ENCODE measurements around the gene ACIN1.

ACIN1 gene

GRCh38 chr14:23118506-23119362, 23.8 kb upstream of the ACIN1 start, which contains the start of gene CEBPE:
TSS of gene CEBPE (minus strand) at chr14:23119255. CDS start at chr14:23119091, 164 bp downstream.
- no peak for TF ChIP-seq CTCF (IDR thresholded peaks at IDR 0.05; ENCODE audit: control insufficient read depth, extremely low read depth, insufficient read depth)
- no peak for DNase-seq (ENCODE audit: low read depth)
- no peak within 1 kb of the TSS for H3K4me3 ChIP-seq (ENCODE audit: low read depth, low read length)

GRCh38 chr14:23117371-23118020, 22.6 kb upstream of the ACIN1 start:
- DNase-seq (ENCODE audit: low read depth) = no peak
- no peak for TF ChIP-seq CTCF (IDR thresholded peaks at IDR 0.05; ENCODE audit: control insufficient read depth, extremely low read depth, insufficient read depth)
- no peak overlapping the region for H3K4me3 ChIP-seq (ENCODE audit: low read depth, low read length)

GRCh38 chr14:23115918-23116317, 21.0 kb upstream of the ACIN1 start:
- no peak for TF ChIP-seq CTCF (IDR thresholded peaks at IDR 0.05; ENCODE audit: control insufficient read depth, extremely low read depth, insufficient read depth)
- no peak overlapping the region for H3K4me3 ChIP-seq (ENCODE audit: low read depth, low read length)
- DNase-seq (ENCODE audit: low read depth) = no peak

GRCh38 chr14:23115039-23115731, 20.2 kb upstream of the ACIN1 start:
- H3K4me3 ChIP-seq (ENCODE audit: low read depth, low read length) = no peak overlapping the region
- no peak for TF ChIP-seq CTCF (IDR thresholded peaks at IDR 0.05; ENCODE audit: control insufficient read depth, extremely low read depth, insufficient read depth)
- DNase-seq (ENCODE audit: low read depth) = no peak

GRCh38 chr14:23114669-23115038, 19.7 kb upstream of the ACIN1 start:
- H3K4me3 ChIP-seq (ENCODE audit: low read depth, low read length) = no peak overlapping the region
- TF ChIP-seq CTCF (IDR thresholded peaks at IDR 0.05; ENCODE audit: control insufficient read depth, extremely low read depth, insufficient read depth) = no peak
- no peak for DNase-seq (ENCODE audit: low read depth)

GRCh38 chr14:23114120-23114458, 19.2 kb upstream of the ACIN1 start:
- TF ChIP-seq CTCF (IDR thresholded peaks at IDR 0.05; ENCODE audit: control insufficient read depth, extremely low read depth, insufficient read depth) = no peak
- no peak overlapping the region for H3K4me3 ChIP-seq (ENCODE audit: low read depth, low read length)
- DNase-seq (ENCODE audit: low read depth) = no peak
